AG20443 (cell line): ENCODE measurements around the gene ZDBF2.
"Not testable (repeated sequence)": the region's sequence is repeated elsewhere in the genome, so short reads cannot be mapped to it uniquely, and the experiment has no call there.

ENCODE experiments used
- DNase-seq: peaks from one replicate; pipeline ENCODE4 v3.0.0; 2012; ENCODE audit warnings: low spot score, mixed read lengths

ZDBF2 gene

GRCh38 chr2:206324869-206325268 is 50.4 kb downstream of the ZDBF2 start:
- DNase-seq: no peak

- DNase-seq: no peak
Observed at GRCh38 chr2:206328974-206329373, 54.5 kb downstream of the ZDBF2 start.

GRCh38 chr2:206336861-206337260 is 62.4 kb downstream of the ZDBF2 start:
- no peak for DNase-seq

DNA sequence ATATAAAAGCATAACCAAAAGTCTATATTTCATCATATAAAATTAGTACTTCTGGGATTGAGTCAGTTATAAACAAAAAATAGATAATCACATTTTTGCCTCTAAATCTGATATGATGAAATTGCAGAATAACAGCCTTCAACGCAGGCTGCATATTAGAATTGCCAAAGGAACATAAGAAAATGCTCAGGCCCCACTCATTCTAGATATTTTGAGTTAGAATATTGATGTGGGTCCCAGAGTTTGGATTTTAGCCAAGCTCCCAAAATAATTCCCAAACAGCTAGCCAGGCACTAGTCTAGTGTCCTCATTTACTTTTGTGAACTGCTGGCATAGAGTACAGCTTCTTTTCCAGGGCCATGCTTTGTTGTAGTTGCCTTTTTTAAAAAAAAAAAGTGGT is 63.5 kb downstream of the ZDBF2 start:
- no peak for DNase-seq

- DNase-seq: no peak
Observed at GRCh38 chr2:206341396-206341795, 66.9 kb downstream of the ZDBF2 start.

DNA sequence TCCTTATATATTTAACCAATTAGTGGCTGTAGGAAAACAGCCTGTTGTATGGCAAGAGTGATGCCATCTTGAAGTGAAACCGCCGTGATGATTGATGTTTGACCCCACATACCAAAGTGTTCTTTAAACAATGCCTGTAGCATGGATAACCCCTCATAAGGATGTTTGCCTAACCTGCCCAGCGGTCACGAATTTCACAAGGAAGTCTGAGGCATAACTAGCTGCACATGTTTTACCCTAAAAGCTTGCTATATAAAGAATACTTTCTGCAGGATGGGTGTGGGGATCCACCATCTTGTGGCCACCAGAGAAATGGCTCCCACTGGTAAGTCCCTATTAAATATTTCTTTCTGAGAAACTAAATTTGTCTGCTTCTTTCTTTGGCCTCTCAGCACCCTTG is 68.7 kb downstream of the ZDBF2 start:
- no peak for DNase-seq

GRCh38 chr2:206343816-206344215 is 69.4 kb downstream of the ZDBF2 start:
- DNase-seq: no peak

DNA sequence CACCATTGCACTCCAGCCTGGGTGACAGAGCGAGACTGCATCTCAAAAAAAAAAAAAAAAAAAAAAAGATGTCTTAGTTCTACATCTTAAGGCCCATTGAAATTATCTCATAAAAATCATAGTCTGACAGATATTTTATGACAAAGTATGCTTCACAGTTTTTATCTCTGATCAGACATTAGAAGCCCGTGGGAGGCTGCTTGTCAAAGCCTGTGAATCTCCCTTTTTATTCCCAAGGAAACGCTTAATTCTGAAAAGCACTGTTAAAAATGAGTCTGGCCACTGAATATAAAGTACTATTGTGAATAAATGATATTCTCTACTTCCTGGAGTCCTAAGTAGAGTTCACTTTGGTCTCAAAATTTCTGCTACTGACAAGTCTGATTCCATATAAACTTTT is 71.1 kb downstream of the ZDBF2 start:
- DNase-seq: no peak

DNA sequence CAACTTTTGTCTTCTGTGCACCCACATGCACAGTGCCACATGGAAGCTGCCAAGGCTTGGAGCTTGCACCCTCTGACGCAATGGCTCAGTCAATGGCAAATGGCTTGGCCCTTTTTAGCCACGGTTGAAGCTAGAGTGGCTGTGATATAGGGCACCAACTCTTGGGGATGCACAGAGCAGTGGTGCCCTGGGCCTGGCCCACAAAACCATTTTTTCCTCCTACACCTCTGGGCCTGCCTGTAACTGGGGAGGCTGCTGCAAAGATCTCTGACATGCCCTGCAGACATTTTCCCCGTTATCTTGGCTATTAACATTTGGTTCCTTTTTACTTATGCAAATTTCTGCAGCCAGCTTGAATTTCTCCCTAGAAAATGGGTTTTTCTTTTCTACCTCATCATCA is 74.9 kb downstream of the ZDBF2 start:
- no peak for DNase-seq

GRCh38 chr2:206352571-206352970 is 78.1 kb downstream of the ZDBF2 start:
- DNase-seq: no peak

- no peak for DNase-seq
Observed at GRCh38 chr2:206353685-206354084, 79.2 kb downstream of the ZDBF2 start.

GRCh38 chr2:206354129-206354528 is 79.7 kb downstream of the ZDBF2 start:
- no peak for DNase-seq

DNA sequence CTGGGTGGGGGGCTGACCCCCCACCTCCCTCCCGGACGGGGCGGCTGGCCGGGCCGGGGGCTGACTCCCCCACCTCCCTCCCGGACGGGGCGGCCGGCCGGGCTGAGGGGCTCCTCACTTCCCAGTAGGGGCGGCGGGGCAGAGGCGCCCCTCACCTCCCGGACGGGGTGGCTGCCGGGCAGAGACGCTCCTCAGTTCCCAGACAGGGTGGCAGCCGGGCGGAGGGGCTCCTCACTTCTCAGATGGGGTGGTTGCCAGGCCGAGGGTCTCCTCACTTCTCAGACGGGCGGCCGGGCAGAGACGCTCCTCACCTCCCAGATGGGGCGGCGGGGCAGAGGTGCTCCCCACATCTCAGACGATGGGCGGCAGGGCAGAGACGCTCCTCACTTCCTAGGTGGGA is 82.4 kb downstream of the ZDBF2 start:
- not testable (repeated sequence) for DNase-seq

- not testable (repeated sequence) for DNase-seq
Observed at GRCh38 chr2:206360840-206361239, 86.4 kb downstream of the ZDBF2 start.

GRCh38 chr2:206361407-206362045 is 87.1 kb downstream of the ZDBF2 start:
- DNase-seq: no peak
